RPMI8226 (cell line): ENCODE results near the gene PTPN6.
A peak's percentile ranks its signal among the peaks of the same experiment; 100 is the strongest.
"Not testable (repeated sequence)": the region's sequence is repeated elsewhere in the genome, so short reads cannot be mapped to it uniquely, and the experiment has no call there.

Source experiments
- DNase-seq: peaks from one replicate; pipeline ENCODE4 v3.0.0-alpha.2; 2015

Gene PTPN6

DNA sequence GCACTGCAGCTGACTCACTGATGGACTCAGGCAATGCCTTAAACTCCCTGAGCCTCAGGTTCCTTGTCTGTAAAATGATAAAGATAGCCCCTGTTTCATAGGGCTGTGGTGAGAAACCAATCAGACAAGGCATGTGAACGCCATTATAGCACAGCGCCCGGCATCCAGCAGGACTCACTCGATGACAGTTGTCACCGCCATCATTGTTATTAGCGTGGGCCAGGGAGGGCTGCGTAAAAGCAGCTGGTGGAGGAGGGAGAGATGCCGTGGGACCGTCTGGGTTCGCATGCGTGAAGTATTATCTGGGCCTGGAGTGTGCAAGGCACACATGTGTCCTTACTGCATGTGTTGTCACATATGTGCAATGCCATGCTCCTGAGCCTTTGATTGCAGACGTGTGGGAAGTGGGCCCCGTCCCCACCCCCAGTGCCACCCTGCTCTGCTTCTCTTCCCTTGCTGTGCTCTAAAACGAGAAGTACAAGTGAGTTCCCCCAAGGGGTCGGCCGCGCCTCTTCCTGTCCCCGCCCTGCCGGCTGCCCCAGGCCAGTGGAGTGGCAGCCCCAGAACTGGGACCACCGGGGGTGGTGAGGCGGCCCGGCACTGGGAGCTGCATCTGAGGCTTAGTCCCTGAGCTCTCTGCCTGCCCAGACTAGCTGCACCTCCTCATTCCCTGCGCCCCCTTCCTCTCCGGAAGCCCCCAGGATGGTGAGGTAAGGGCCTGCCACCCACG is at the start of gene PTPN6:
PTPN6 (plus strand) TSS at position 546 of the 730 bp plus-strand sequence; CDS start at position 703, 157 bp downstream.
- DNase-seq: no peak

GRCh38 chr12:6902448-6902847 is 48.7 kb upstream of the PTPN6 start:
- no peak for DNase-seq

GRCh38 chr12:6903722-6904121 is 47.4 kb upstream of the PTPN6 start:
- DNase-seq: no peak

- DNase-seq: peak; percentile 97
Observed at GRCh38 chr12:6904280-6905276, 46.6 kb upstream of the PTPN6 start, which contains the start of gene LRRC23. LRRC23 (plus strand) TSS chr12:6904822; CDS start chr12:6905634, 812 bp downstream.

DNA sequence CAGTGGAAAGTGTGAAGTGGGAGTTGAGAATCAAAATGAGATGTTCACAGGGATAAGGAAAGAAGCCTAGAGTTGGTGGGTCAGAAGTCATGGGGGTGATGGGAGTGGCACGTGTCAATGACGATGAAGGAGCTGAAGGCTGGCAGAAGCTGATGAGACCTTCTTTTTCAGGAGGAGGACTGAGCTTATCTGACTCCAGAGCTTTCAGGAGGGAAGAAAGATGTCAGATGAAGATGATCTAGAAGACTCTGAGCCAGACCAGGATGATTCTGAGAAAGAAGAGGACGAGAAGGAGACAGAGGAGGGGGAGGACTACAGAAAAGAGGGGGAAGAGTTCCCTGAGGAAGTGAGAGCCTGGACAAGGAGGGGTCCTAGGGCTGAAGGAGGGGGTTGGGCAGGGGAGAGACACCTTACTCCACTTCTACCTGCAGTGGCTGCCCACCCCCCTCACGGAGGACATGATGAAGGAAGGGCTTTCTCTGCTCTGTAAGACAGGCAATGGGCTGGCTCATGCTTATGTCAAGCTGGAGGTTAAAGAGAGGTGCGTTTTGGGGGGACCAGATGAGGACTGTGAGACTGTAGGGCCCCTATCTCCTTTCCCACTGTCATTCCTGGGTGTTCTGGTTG is 45.6 kb upstream of the PTPN6 start:
- DNase-seq: no peak

GRCh38 chr12:6908141-6908540 is 43.0 kb upstream of the PTPN6 start:
- DNase-seq: not testable (repeated sequence)

GRCh38 chr12:6909421-6910145 is 41.6 kb upstream of the PTPN6 start:
- DNase-seq: no peak

DNA sequence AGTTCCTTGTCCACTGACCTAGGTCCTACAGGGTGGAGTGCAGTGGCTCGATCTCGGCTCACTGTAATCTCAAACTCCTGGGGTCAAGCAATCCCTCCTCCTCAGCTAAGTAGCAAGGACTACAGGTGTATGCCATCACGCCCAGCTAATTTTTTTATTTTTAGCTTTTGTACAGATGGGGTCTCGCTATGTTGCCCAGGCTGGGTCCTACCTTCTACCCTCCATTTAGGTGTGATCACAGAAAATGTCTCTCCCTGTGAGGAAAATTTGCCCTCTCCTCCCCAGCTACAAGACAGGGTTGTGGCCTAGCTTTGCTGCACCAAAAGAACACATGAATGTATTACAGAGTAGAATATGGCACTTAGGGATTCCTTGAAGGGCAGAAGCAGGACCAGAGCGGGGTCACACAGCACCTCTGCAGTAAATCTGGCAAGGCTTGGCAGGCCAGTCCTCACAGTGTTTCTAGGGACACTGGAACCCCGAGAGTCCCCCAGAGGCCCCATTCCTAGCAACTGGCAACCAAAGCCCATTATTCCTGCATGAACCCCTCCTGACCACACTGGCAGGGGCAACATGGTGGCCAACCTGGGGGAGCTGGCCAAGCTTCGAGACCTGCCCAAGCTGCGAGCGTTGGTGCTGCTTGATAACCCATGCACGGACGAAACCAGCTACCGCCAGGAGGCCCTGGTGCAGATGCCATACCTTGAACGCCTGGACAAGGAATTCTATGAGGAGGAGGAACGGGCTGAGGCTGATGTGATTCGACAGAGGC is 38.8 kb upstream of the PTPN6 start:
- DNase-seq: no peak

DNA sequence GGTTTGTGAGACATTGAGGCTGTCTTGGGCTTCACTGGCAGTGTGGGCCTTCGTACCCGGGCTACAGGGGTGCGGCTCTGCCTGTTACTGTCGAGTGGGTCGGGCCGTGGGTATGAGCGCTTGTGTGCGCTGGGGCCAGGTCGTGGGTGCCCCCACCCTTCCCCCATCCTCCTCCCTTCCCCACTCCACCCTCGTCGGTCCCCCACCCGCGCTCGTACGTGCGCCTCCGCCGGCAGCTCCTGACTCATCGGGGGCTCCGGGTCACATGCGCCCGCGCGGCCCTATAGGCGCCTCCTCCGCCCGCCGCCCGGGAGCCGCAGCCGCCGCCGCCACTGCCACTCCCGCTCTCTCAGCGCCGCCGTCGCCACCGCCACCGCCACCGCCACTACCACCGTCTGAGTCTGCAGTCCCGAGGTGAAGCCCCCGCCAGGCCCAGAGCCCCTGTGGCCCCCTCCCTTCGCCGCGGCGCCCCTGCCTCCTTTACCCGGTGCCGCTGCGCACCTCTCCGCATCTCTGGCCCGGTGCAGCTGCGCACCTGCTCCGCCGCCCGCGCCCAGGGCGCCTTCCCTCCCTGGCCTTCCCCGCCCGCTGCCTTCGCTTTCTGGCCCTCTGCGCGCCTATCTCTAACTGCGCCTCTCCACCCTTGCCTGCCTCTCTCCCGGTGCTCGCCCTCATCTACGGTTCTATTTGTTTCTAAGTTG is 36.8 kb upstream of the PTPN6 start, which contains the start of gene ENO2:
ENO2 (plus strand) TSS at position 335 of the 701 bp plus-strand sequence. CDS start 1,253 bp downstream, outside the sequence.
- peak; percentile 73 for DNase-seq

DNA sequence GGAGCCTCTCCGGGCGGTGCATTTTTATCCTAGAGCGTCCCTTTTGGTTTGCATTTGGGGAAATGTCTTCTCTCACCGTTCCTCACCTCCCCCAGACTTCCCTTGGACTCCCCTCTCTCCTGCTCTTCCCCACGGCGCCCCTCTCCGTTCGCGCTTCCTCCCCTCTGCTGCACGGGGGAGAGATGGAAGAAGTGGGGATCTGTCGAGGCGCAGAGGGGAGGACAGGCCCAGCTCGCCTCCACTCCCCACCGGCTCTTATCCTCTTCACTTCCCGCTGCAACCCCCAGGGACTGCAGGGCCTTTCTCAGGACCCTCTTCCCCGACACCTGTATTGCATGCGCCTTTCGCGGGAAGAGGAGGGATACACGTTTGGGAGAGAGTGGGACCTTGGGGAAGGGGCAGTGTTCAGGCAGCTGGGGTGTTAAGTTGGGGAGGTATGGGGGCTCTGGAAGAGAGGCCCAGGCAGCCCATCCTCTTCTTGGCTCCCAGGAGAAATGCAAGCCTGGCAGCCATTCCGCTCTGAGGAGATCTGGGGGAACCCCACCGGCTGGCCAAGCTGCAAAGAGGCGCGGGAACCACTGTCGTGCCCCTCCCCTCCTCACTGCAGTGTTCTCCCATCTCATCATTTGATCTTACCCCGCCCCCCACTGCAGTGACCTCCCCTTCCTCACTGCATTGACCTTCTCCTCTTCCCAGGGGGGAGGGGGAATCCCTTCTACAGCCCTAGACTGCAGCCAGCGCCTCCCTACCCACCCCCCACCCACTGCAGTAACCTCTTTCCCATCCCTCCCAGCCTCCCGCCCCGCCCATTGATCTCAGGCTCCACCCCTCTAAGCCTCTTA is 36.0 kb upstream of the PTPN6 start:
- no peak for DNase-seq

- no peak for DNase-seq
Observed at GRCh38 chr12:6915789-6916285, 35.3 kb upstream of the PTPN6 start.

GRCh38 chr12:6916426-6917200 is 34.5 kb upstream of the PTPN6 start:
- no peak for DNase-seq

- DNase-seq: no peak
Observed at GRCh38 chr12:6917491-6918231, 33.5 kb upstream of the PTPN6 start.

DNA sequence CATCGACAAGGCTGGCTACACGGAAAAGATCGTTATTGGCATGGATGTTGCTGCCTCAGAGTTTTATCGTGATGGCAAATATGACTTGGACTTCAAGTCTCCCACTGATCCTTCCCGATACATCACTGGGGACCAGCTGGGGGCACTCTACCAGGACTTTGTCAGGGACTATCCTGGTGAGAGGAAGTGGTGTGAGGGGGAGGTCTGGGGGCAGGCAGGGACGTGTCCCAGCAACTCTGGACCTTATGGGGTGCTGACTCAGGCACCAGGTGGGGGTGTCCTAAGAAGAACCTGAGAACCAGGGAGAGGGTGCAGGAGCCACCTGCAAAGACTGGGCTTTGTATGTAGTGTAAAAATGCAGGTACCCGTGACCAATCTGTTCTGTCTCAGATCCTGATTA is 31.6 kb upstream of the PTPN6 start:
- DNase-seq: no peak

GRCh38 chr12:6921539-6921938 is 29.6 kb upstream of the PTPN6 start:
- no peak for DNase-seq

- DNase-seq: peak; percentile 75
Observed at GRCh38 chr12:6921996-6922946, 28.9 kb upstream of the PTPN6 start.
